GM08714 (cell line): Measurements from ENCODE around the gene CYP3A7.
"Not testable (repeated sequence)": the region's sequence is repeated elsewhere in the genome, so short reads cannot be mapped to it uniquely, and the experiment has no call there.

Experiments used
- H3K4me3 ChIP-seq: fragments of 200-500 bp; sonication (Bioruptor generic); 2 replicates; pipeline ENCODE4 v1.5.1; 2014; ENCODE audit warnings: mild to moderate bottlenecking, low read length, inconsistent platforms
- ZNF274 ChIP-seq: IDR thresholded peaks from 2 replicates; pipeline ENCODE4 v1.6.1; 2012; ENCODE audit warnings: mild to moderate bottlenecking, low read depth, low read length

CYP3A7 gene

DNA sequence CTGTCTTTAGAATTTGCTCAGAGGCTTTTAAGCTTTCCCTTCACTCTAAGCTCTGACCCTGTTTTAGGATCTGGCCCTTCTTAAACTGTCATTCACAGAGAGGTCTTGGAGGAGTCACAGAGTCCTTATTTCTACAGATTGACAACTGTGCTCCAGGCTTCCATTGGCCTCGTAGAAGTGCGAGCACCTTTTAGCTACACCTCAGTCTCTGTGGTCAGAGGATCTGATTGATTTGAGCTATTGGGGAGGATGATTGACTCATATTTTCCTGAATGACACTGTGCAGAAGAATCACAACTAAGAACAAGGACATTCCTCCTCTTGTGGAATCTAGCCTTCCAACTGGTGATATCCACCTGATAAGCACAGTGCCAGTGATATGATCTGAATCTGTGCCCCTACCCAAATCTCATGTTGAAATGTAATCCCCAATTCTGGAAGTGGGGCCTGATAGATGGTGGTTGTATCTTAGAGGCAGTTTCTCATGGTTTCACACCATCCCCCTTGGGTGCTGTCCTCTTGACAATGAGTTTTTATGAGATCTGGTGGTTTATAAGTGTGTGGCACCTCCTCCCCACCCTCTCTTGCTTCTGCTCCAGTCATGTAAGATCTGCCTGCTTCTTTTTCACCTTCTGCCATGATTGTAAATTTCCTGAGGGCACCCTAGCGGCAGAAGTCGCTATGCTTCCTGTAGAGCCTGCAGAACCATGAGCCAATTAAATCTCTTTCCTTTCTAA, 3.2 kb downstream of the CYP3A7 start:
- no peak for TF ChIP-seq ZNF274
- no peak overlapping the region for H3K4me3 ChIP-seq

DNA sequence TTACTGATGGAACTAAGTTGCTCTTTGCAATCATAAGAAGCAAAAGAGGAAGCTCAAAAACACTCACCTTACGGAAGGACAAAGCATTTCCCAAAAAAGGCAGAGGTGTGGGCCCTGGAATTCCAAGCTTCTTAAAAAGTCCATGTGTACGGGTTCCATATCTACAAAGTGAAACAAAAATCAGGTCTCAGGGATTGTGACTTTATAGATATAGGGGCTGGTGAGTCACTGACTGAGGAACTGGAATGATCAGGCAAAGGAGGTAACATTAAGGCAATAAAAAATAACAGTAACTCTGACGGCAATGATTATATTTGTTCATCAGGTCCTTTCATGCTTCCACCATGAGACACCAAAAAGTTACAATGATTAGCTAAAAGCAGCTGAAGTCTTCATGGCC, 4.0 kb downstream of the CYP3A7 start:
- TF ChIP-seq ZNF274, result no peak
- H3K4me3 ChIP-seq, result no peak overlapping the region

DNA sequence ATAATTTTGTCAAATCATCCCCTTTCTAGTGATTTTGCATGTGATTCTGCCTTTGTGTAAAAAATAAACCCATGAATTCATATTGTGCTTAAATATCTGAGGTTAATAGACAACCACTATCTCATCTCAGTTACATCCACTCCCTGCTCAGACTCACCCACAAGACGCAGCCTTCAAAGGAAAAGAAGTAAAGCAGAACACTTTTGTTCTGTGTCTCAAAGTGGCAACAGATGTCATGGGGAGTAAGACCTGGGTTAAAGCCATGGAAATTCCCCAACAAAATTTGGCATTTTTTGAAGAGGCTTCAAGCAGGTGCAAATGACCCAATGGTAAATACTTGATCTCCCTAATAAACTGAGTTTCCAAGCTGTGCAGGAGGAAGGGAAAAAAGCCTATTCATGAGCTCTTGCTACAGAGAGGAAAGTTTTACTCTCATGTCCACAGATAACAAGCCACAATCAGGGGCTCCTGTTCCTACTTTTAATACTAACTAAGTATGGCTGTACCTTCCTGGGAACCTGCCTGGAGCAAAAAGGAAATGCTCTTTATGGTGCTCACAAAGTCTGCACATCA, 4.7 kb downstream of the CYP3A7 start:
- H3K4me3 ChIP-seq, result no peak overlapping the region
- no peak for TF ChIP-seq ZNF274

DNA sequence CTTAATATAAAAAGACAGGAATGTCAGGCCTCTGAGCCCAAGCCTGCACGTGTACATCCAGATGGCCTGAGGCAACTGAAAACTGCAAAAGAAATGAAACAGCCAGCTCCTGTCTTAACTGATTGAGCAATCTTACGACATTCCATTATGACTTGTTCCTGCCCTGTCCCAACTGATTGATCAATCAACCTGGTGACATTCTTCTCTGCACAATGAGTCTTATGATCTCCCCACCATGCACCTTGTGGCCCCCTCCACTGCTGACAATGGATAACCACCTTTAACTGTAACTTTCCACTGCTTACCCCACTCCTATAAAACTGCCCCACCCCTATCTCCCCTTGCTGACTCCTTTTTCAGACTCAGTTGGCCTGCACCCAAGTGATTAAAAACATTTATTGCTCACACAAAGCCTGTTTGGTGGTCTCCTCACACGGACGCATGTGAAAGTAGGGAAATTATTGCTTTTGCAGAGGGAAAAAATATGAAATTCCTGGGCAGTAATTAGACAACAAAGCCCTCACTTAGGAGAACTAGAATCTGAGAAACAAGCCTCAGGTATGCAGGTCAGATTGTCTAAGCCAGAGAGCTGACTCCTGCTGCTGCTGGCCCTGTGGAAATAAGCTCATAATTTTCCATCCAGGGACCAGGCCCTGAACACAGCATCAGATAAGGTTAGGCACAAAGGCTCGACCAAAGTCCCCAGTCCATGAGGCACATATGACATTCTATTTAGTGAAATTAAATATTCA, 5.3 kb downstream of the CYP3A7 start:
- TF ChIP-seq ZNF274, result no peak
- H3K4me3 ChIP-seq, result no peak overlapping the region

DNA sequence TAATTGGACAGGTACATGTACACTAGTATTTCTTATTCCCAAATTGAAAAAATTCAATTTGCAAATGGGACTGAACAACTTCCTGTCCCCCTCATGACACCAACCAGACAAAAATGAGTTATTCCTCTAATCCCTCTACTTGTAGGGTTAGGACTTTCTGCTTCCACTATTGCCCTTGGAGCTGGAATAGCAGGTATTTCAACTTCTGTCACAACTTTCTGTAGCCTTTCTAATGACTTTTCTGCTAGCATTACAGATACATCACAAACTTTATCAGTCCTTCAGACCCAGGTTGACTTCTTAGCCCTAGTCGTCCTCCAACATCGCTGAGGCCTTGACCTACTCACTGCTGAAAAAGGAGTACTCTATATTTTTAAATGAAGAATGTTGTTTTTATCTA, 6.4 kb downstream of the CYP3A7 start:
- H3K4me3 ChIP-seq, result no peak overlapping the region
- TF ChIP-seq ZNF274, result no peak

DNA sequence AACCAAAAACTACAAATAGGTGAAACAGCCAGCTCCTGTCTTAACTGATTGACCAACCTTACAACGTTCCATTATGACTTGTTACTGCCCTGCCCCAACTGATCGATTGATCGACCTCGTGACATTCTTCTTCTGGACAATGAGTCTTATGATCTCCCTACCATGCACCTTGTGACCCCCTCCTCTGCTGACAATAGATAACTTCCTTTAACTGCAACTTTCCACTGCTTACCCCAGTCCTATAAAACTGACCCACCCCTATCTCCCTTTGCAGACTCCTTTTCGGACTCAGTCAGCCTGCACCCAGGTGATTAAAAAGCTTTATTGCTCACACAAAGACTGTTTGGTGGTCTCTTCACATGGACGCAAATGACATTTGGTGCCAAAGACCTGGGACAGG, 11.8 kb downstream of the CYP3A7 start:
- H3K4me3 ChIP-seq, result not testable (repeated sequence)

DNA sequence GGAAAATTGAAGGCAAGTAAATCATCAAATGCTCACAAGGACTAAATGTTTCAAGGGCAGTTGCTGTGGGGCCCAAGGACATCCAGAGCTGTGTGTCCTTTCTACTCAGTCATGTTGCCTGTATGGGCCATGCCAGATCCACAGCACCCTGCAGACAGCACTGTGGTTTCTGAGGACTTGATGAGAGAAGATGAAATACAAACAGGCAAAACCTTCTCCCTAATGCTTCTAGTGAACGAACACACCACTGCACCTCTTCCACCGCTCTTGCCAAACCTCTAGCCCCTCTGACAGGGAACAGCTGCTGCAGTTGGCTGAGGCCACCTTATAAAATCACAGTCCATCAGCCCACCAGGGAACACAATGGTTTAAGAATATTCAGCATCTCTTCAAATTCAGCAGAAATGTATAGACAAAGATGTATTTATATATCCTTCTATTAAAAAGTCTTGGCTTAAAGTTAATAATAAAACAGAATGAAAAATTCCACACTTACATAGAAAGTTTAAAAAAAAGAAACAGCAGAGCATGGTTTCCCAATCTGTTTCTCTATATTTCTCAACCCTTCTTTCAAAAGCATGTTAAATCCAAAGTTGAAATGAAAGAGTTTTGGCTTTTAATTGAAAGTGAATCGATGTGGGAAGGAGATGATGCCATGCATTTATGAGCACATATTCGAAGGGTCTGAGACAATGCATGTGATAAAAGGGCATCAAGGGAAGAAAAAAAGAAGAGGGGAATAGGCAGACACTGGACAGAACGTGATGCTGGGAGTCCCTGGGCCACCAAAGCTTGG, 14.0 kb downstream of the CYP3A7 start:
- TF ChIP-seq ZNF274, result no peak
- no peak overlapping the region for H3K4me3 ChIP-seq

DNA sequence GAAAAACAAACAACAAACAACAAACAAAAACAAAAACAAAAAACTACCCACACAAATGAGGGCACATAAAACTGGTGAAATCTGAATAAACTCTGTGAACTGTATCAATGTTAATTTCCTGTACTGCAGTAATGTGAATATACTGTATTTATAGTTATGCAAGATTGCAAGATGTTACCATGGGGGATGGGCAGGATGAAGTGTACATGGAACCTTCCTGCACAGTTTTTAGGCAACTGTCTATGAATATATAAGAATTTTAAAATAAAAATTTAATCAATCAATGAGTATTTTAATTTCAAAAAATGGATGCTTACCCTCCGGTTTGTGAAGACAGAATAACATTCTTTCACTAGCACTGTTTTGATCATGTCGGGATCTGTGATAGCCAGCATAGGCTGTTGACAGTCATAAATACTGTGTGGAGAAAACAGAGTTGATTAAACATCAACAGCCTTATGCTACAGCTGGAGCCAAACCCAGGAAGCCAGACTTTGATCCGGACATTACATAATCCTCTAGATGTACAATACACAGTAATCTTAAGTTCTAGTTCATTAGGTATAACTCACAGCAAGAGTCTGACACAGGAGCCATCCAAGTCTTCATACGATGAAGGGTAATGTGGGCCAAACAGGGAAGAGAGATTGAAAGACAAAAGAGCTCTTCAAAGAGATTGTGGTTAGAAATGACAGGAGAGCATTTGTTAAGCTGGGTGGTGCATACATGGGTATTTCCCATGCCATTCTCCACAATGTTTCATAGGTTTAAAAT, 14.8 kb downstream of the CYP3A7 start:
- H3K4me3 ChIP-seq, result no peak overlapping the region
- no peak for TF ChIP-seq ZNF274

DNA sequence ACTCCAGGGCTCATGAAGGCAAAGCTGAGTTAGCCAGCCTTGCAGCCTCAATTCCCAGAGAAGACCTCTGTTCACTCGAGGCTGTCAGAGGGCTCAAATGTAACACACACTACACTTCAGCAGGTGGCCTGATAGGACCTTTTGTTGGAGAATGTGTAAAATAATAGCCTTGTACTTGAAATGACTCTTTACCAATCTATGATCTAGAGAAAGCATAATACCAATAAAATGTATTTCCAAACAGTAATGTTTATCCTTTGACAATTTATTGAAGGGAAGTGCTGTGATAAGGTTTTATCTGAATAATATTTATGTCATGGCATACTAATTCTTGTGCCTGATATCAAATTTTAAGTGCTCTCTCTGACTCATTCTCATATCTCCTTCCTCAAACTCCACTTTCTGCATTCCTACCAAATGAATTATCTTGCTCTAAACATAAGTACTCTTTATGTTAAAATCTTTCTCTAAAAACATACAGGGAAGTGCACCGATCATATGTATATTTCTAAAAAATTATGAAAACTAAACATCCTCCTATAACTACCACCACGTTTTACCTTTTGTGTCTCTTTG, 20.9 kb downstream of the CYP3A7 start:
- TF ChIP-seq ZNF274, result no peak
- no peak overlapping the region for H3K4me3 ChIP-seq

DNA sequence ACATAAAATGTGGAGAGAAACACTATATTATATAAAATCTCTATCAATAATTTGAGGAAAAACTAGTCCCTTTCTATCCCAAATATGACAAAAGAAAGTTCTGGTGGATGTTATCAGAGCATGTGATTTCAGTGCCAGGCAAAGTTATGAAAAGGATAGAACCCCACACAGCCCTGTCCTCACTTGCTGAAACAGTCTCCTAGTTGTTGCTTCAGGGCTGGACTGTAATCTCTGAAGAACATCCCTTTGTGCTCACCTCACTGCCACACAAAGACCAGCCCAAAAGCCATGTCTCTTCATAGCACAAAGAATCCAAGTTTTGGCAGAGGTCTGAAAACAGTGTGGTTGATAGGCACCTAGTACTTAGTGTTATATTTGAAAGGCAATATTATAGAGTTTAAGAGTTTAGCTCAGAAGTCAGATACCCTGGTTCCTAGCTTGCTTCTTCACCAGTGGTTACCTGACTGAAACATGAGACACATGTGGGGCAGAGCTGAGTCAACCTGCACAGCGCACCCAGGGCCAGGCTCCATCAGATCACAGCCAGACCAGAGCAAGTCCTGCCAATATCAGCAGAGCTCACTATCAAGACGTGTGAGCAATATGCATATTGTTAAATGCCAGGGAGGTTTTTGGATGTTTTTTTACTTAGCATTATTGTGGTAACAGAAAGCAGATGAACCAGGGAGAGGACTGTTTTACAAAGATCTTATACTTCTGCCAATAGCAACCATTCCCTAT, 25.0 kb downstream of the CYP3A7 start:
- no peak for TF ChIP-seq ZNF274
- H3K4me3 ChIP-seq, result no peak overlapping the region

DNA sequence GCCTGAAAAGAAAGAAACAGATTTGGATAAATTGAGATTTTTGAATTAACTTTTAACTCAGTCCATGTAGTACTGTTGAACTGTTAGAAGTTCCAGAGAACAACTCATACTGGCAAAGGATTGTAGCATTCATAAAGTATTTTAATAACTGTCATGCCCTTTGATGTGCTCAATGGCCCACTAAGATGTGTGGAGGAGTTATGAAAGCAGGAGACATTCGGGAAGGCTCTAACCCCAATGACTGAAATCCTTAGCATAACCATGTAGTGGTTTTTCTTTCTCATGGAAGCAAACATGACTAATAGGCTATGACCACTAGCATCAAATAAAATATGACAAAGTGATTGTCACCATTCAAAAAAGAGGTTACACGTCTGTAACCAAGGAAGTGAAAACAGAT, 25.7 kb downstream of the CYP3A7 start:
- no peak for TF ChIP-seq ZNF274
- H3K4me3 ChIP-seq, result no peak overlapping the region

DNA sequence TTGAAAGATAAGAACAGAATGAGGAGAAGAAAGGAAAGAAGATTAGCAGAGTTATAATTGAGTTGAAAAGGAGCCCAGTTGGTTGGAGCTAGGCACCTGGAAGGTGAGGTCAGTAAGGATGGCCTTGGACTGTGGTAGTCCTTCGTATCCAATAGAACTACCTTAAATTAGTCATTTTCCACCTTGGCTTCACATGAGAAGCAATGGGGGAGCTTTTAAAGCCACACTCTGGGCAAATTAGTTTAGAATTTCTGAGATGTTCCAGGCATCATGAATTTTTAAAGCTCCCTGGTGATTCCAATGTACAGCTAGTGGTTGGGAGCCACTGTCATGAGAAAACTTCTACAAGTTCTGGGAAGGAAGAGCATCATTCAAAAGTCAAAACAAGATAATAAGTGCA, 27.9 kb downstream of the CYP3A7 start:
- TF ChIP-seq ZNF274, result no peak
- H3K4me3 ChIP-seq, result no peak overlapping the region

DNA sequence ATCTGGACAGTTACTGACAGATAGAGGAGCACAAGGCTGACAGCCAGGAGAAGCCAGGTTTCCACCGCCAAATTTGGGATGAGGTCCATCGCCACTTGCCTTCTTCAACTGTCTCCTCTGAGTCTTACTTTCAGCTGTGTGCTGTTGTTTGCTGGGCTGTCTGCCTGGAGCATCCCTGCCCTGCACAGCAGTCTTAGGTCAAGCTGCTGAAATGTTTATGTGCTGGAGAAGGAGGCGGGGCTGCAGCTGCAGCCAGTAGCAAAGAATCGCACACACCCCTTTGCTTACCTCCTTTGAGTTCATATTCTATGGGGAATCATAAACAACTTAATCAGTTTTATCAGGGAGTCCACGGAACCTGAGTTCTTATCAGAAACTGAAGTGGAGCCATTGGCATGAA, 35.0 kb downstream of the CYP3A7 start:
- no peak for TF ChIP-seq ZNF274
- H3K4me3 ChIP-seq, result no peak overlapping the region

DNA sequence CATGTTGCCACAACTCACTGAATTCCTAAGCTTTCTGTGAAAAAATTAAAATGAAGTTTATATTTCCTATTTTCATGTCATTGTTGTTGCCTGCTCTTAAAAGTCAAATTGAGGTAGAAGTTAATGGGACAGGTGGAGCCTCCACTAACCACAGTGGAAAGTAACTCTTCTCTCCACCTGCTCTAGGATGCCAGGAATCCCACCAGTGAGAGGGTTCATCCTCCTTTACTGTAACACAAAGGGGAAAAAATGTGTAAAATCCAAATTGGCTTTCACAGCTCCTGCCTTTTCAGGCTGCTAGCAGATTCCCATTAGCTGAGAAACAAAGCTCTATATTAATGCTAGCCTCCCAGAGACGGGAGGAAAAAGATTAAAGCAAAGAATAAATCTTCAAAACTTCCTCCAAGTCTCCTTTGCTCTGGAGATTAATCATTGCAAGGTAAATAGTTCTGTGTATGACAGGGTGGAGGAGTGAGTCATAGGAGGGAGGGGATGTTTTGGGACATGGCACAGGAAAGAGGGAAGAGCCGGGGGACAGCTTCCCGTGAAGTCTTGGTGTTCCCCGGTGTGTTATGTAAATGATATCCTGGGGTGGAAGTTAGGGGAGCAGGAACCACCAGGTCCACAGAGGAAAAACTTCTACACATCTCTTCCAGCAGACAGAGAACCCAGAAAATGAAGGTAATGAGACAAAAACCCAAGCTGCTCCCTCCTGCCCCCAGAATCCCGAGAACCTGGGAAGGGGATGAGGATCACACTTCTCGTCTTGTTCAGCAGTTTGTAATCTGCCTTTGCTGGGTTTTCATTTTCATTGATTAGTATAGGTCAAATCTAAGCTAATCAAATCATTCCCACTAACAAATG, 35.9 kb downstream of the CYP3A7 start:
- not testable (repeated sequence) for H3K4me3 ChIP-seq
